HG03039 (cell line): Measurements from ENCODE around the gene EPB41L4B.

Experiments used
- ATAC-seq: cut with Tn5 transposase; IDR thresholded peaks from one replicate; pipeline ENCODE4 v1.9.1; 2021; ENCODE audit warnings: mild to moderate bottlenecking, moderate library complexity; ENCODE audit not compliant: unreplicated experiment

The EPB41L4B gene

DNA sequence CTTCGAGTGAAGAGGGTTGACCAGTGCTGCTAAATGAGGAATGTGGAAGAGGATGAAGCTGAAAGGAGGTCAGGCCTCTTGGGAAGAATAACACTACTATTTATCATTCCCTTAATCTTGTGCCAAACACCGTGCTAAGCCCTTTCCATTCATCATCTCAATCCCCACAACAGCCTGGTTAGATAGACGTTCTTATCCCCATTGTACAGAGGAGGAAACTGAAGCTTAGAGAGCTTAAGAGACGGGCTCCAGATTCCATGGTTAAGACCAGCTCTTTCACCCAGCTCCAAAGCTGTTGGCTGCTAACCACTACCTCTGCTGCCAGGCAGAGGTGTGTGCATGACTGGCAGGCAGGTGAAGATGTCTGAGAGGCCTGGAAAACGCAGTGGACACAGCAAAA is 868 bp upstream of the EPB41L4B start:
- no peak for ATAC-seq

DNA sequence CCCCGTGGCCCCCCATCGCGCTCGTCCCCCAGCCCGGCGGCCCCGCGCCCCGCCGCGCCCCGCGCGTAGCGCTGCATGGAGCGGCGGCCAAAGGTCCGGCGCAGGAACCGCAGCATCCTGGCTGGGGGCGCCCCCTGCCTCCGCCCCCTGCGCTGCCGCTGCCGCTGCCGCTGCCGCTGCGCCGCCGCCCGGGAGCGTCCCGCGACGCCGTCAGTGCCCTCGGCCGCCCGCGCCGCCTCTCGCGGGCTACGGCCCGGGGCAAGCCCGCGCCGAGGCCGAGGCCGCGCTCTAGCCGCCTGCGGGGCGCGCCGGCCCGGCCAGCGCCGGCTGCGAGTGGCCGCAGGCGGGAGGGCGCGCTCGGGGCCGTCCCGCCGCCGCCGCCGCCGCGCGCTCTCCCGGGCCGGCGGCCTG is 523 bp downstream of the EPB41L4B start:
- ATAC-seq = peak; percentile 27

DNA sequence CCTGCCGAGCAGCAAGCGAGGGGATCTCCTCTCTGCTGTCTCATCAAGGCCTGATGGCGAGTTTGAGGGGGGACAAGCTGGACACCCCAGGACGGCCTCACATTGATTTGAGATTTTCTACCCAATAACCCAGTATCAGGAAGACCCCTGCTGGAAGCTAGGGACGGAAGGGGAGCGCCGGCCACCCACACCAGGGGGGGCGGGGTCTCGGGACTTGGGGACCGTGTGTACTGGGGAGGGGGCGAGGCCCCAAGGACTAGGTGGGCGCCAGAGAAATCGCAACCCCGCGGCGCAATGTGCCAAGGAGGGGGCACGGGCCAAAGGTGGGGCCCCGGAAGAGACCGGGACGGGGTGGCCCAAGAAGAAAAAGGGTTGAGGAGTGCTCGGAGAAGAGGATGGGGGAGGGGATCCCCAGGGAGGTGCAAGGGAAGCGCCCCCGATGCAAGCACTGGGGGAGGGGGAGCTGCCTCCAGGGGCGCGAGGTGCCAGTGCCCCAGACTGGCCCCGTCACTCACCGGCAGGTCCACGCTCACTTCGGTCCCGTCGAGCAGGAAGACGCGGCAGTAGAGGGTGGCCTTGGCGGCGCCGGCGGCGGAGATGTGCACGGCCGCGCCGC is 1.1 kb downstream of the EPB41L4B start:
- no peak for ATAC-seq

- no peak for ATAC-seq
Observed at GRCh38 chr9:109319017-109319625, 1.7 kb downstream of the EPB41L4B start.

DNA sequence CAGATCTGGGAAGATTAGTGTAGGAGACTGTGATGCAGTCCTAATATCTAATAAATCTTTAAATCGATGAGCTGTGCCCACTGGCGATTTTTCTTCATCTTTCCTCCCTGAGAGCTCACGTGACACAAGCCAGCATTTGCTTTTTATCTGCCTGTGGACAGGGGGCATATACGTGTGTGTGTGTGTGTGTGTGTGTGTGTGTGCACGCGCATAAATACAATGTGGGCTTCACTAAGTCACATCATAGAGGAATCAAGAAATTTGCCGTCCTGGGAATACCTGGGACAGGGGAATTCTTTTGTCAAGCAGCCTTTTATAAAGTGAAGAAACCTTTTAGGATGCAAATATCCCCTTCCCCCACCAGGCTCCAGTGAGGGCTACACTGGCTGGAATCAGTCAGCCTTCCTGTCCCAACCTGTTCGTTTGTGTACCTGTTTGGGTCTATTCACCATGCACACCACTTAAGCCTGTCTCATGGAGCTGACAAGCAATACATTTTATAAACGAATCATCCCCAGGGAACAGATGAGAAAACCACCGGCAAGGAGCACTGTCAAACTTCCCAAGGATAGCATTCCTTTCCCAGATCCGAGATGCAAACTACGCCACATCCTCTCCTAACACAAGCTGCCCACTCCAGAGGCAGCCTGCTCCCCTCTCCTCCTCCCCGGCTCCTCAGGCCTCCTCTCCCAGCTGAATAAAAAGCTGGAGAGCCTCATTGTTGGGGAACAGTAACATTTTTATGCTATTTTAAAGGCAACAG is 2.7 kb downstream of the EPB41L4B start:
- ATAC-seq = no peak

DNA sequence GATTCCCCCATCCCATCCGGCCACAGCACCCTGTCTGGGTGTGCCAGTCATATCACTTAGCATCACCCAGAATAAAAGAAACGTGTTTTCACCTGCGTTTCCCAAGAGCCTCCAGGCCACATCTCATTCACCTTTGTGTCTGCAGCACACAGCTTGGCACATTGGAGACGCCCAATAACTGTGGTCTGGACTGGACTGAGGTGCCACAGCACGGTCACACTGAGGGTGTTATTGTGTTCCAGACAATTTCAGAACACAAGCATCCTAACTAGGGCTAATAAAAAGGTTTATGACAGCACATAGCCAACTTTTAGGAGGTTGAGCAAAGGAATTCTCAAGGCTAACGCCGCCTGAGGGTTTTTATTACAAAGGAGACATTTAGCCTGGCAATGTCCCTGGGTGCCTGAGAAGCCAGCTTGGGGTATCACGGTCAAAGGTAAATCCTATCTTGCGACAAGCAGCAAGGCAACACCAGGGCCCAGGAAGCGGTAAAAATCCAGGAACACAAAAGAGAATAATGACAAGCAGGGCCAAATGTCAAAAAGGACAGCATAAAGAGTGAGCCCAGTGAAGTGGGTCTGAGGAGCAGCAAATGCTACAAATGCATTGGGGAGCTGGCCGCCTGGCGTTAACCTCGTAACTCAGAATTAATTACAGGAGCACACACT is 3.4 kb downstream of the EPB41L4B start:
- ATAC-seq = no peak

DNA sequence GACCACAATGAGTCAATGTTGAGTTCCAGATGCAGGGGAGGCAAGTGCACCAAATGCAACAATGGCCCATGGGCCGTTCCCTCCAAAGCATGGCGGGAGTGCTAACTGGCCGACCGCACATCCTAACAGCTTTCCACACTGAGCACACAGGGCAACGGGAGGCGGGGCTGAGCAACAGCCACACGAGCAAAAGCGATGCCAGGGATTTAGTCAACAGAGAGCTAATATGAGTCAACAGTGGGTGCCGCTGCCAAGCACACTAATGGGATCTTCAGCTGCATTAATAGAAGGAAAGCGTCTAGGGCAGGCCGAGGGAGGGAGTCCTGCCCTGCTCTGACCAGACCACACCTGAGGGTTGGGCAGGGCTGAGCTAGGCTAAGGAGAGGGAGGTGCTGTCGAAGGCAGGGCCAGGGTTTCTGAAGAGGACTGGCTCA is 4.6 kb downstream of the EPB41L4B start:
- ATAC-seq = no peak

GRCh38 chr9:109315480-109316206 is 5.2 kb downstream of the EPB41L4B start:
- ATAC-seq = no peak

DNA sequence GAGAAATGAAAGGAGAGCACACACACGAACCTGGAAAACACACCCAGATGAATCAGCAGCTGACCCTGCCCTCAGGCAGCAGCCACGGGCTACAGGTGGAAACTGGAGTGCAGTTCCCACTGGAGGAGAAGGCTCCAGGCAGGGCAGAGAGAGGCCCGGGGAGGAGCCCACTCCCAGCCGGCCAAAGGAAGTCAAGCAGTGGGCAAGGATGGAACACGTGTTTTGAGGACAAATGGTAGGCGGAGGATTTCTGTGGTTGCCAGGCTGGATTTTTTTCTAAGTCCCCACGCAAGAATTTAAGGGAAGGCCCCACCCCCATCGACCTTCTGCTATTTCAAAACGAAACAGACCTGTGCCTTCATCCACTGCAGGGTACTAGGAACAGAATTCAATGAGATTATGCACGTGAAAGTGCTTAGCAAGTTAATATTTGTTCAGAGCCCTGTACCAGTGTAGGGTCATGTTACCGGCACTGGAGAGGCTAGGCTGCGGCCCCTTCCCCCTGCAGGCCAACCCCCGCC is 6.8 kb downstream of the EPB41L4B start:
- ATAC-seq = no peak

- no peak for ATAC-seq
Observed at GRCh38 chr9:109313351-109313750, 7.5 kb downstream of the EPB41L4B start.

- no peak for ATAC-seq
Observed at GRCh38 chr9:109312783-109313182, 8.1 kb downstream of the EPB41L4B start.

DNA sequence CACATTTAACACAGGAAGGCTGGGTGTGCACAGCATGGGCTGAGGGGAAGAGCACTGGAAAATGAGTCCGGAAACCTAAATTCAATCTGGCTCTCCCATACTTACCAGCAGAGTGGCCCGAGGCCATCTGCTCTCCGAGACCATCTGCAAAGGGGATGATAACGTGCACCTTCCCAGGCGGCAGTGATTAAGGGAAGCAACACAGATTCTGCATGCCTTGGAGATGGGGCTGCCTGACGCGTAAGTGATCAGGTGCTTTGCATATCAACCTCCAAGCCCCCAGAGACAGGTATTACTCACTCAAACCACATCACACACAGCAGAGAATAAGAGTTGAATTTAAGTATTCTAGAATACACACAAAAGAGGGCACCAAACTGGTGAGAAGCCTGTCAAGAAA is 9.1 kb downstream of the EPB41L4B start:
- peak; percentile 68 for ATAC-seq

- ATAC-seq = no peak
Observed at GRCh38 chr9:109311286-109311685, 9.6 kb downstream of the EPB41L4B start.

GRCh38 chr9:109310486-109310901 is 10.4 kb downstream of the EPB41L4B start:
- no peak for ATAC-seq

GRCh38 chr9:109309282-109309681 is 11.6 kb downstream of the EPB41L4B start:
- ATAC-seq = no peak

GRCh38 chr9:109307380-109308240 is 13.2 kb downstream of the EPB41L4B start:
- no peak for ATAC-seq

GRCh38 chr9:109305801-109306200 is 15.1 kb downstream of the EPB41L4B start:
- no peak for ATAC-seq

DNA sequence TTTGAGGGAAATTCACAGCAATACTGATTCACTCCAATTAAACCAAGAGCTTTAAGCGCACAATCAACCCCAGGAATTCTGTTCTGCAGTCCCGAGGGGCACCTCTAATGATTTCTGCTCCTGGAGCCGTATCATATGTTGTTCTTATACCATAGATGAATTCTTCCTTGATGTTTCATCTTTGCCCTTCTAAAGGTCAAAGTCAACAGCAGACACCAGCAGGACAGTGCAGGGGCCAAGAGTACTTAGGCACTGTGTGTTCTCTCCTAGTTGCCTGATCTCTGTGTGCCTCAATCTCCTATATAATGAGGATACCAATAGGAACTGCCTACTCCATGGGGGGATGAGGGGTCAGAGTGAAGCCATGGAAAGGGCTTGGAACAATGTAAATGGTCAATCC is 16.5 kb downstream of the EPB41L4B start:
- ATAC-seq = no peak

- ATAC-seq = no peak
Observed at GRCh38 chr9:109303900-109304299, 17.0 kb downstream of the EPB41L4B start.

- ATAC-seq = no peak
Observed at GRCh38 chr9:109302606-109303005, 18.3 kb downstream of the EPB41L4B start.
